Ovary (tissue), 9 donors: ENCODE results near the gene RBMS1. TPM values are rescaled to one million over a fixed set of nuclear protein-coding genes. Genes with fewer than 3 reads are reported as not detected.

Experiments
- DNase-seq, 5 donors: peaks; one replicate each; pipeline ENCODE4 v3.0.0-alpha.2; 2019 to 2020
- H3K27ac ChIP-seq, 2 donors: fragments of 200-600 bp; one replicate each; pipeline versions ENCODE4 v1.5.1 to v1.8.0; 2019 to 2022
- H3K27me3 ChIP-seq: fragments of 200-600 bp; one replicate; pipeline ENCODE4 v1.8.0; 2022
- H3K36me3 ChIP-seq: fragments of 200-600 bp; sonication (generic); one replicate; pipeline ENCODE4 v1.5.1; 2019
- H3K4me1 ChIP-seq: one replicate; pipeline ENCODE4 v1.8.1; 2013; ENCODE audit warnings: mild to moderate bottlenecking, moderate library complexity; ENCODE audit not compliant: insufficient read depth
- H3K4me3 ChIP-seq: fragments of 200-600 bp; sonication (generic); one replicate; pipeline ENCODE4 v1.5.1; 2017
- H3K9me3 ChIP-seq, 2 donors: fragments of 200-600 bp in 1 of 2; sonication (generic) in 1 of 2; one replicate each; pipeline versions ENCODE4 v1.5.1 to v1.8.1; 2013 to 2019; ENCODE audit warnings: mild to moderate bottlenecking in 1 of 2, moderate library complexity in 1 of 2
- EP300 ChIP-seq: sonication (generic); formaldehyde crosslinking; IDR thresholded peaks from one replicate; pipeline ENCODE4 v1.6.1; 2017; ENCODE audit warnings: antibody characterized with exemption
- POLR2A ChIP-seq: fragments of 450-650 bp; IDR thresholded peaks from one replicate; pipeline ENCODE4 v1.6.1; 2017; ENCODE audit warnings: antibody characterized with exemption, mild to moderate bottlenecking, moderate library complexity
- WGBS, 3 donors: extraction: QIAGEN DNeasy Blood & Tissue Kit in 1 of 3; methylation state at CpG; one replicate each; pipeline versions ENCODE4 v1.1.5 to v1.1.7; 2013 to 2017; 5-methylcytosine and 5-hydroxymethylcytosine counted together
- intact Hi-C, 4 donors: fragments of 100-400 bp; cut with DNase I; formaldehyde crosslinking; loops; one replicate each; pipeline versions ENCODE4 v1.11.0 to v1.15.1; 2022 to 2023
- polyA plus RNA-seq, 2 donors: library from polyadenylated mRNA; stranded (reverse); fragments of 200-250 nt in 1 of 2; fragments of 350-450 nt in 1 of 2; fragmentation: Illumina TruSeq in 1 of 2; extraction: RNeasy Lipid Tissue Mini Kit (QIAGEN cat#74804) in 1 of 2; gene quantifications; one replicate each; pipeline ENCODE4 v1.2.3, GENCODE V29; 2013 to 2014
- total RNA-seq, 7 donors: library from RNA; depleted of rRNA in 2 of 7; stranded (reverse); fragments of >200 nt in 2 of 7; fragmentation: NEBNext Ultra II Directional in 3 of 7; extraction: Animal tissue kit (Norgen Biotek cat#: 25700) in 3 of 7; gene quantifications; one replicate each; pipeline versions ENCODE4 v1.1.0 to v1.2.4, GENCODE V29; 2016 to 2023
- TF ChIP-seq, protein P1 (sequence below), 3 donors: fragments of 450-650 bp in 2 of 3; fragments of 200-600 bp in 1 of 3; IDR thresholded peaks; one replicate each; pipeline versions ENCODE4 v1.5.1 to v1.8.0; 2016 to 2022; ENCODE audit warnings: antibody characterized with exemption in 3 of 3, mild to moderate bottlenecking in 1 of 3
- donor health status: DM: no; HTN: no; CAD: no; lungs with moderate emphysema.
- donor health status: DM: no; HTN: no; CAD: no.
- donor health status: Bipolar disorder and iron deficiency.
- donor health status: DM: yes; HTN: yes; CAD: no.
- donor health status: DM: no; HTN: no; CAD: no.
- donor health status: DM: yes; HTN: yes; CAD: no.

The RBMS1 gene
- total and polyA plus RNA-seq, 9 donors, result 50.7 to 91.9 (median 73.8) TPM

DNA sequence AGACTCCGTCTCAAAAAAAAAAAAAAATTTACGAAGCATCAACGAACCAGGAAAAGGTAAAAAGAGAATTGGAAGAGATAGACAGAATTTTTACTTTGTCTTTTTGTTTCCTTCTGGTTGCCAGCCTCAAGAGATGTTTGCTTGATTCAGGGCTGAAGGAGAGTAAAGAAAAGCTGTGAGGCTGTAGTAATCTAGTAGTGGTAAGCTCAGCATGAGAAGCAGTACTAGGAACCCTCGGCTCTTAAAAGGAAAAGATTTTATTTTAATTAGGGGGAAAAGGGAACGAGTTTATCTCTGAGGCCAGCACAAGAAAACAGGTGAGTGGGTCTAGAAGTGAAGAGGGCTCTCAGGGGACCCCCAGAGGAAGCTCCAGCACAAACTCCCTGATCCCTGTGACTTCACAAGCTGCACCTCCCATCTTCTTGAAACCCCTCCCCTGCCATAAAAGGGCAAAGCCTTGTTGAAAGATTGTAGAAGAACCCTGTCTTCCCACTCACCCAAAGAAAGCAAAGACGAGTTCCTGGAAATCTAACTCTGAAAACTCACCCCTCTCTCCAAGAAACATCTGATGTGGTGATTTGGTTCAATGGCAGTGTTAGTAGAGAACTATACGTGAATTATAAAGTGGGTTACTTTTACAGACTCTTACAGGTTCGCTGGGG, 8.6 kb downstream of the RBMS1 start:
- 69 to 76% (median 72%) methylated on average over 8 of the region's 8 CpGs for whole genome bisulfite sequencing, 3 donors
- intact Hi-C loops, result no loop called here
- H3K4me3 ChIP-seq, result no peak overlapping the region
- no peaks in the 10 kb centered on the region for H3K36me3 ChIP-seq
- no peak overlapping the region for H3K27ac ChIP-seq
- TF ChIP-seq, protein P1, sequence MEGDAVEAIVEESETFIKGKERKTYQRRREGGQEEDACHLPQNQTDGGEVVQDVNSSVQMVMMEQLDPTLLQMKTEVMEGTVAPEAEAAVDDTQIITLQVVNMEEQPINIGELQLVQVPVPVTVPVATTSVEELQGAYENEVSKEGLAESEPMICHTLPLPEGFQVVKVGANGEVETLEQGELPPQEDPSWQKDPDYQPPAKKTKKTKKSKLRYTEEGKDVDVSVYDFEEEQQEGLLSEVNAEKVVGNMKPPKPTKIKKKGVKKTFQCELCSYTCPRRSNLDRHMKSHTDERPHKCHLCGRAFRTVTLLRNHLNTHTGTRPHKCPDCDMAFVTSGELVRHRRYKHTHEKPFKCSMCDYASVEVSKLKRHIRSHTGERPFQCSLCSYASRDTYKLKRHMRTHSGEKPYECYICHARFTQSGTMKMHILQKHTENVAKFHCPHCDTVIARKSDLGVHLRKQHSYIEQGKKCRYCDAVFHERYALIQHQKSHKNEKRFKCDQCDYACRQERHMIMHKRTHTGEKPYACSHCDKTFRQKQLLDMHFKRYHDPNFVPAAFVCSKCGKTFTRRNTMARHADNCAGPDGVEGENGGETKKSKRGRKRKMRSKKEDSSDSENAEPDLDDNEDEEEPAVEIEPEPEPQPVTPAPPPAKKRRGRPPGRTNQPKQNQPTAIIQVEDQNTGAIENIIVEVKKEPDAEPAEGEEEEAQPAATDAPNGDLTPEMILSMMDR (IDR thresholded peaks at IDR 0.05), result no peak
- TF ChIP-seq POLR2A (no peak), EP300 (no peak)
- H3K9me3 ChIP-seq, result no peaks in the 10 kb centered on the region
- DNase-seq, result no peak
- H3K4me1 ChIP-seq, result peaks cover 9% of the 10 kb centered on the region
- H3K27me3 ChIP-seq, result no peaks in the 10 kb centered on the region

DNA sequence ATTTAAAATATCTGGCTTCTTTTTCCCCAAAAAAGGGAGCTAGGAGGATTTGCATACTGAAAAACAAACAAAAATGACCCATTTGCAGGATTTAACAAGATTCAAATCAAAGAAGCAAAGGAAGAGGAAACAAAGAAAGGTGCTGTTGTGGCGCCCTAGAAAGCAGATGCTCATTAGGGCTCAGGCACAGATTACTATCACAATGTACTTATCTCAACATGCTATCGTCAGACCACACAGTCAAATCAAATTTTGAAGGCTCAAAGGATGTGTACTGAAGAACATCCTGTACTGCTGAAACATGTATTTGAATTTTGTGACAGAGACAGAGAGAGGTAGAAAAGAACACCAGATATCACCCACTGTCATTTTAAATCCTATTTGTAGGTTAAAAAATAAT, 10.9 kb downstream of the RBMS1 start:
- WGBS, 3 donors, result 75 to 85% (median 78%) methylated on average over 2 of the region's 2 CpGs
- TF ChIP-seq POLR2A (no peak), EP300 (no peak)
- TF ChIP-seq, protein P1 (IDR thresholded peaks at IDR 0.05), result no peak
- intact Hi-C loops, result no loop called here
- Histone ChIP-seq H3K4me1 (peaks cover 11% of the 10 kb centered on the region), H3K4me3 (no peak overlapping the region), H3K27me3 (no peaks in the 10 kb centered on the region), H3K36me3 (no peaks in the 10 kb centered on the region), H3K9me3 (no peaks in the 10 kb centered on the region), H3K27ac (no peak overlapping the region)
- DNase-seq, result no peak

DNA sequence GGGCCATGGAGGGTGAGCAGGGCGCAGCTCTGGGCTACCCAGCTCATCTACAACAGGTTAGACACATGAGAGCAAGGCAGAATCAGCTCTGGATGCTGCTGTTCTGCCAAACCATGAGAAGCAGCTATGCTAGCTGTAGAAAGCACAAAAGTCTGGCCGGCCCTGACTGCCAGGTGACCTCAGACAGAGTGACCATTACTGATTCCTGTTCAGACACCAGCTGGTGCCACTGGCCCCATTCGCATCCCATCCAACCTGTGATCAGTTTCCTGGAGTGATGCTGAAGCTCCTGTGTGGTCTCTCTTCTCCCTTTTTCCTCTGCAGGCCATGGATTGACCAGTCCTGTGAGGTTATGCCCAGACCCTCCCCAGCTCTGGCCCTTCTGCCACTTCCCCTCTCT, 14.3 kb downstream of the RBMS1 start:
- Histone ChIP-seq H3K4me1 (peaks cover 8% of the 10 kb centered on the region), H3K27ac (no peak overlapping the region), H3K9me3 (no peaks in the 10 kb centered on the region), H3K36me3 (no peaks in the 10 kb centered on the region), H3K27me3 (no peaks in the 10 kb centered on the region), H3K4me3 (no peak overlapping the region)
- intact Hi-C loops, result no loop called here
- DNase-seq, result no peak
- TF ChIP-seq EP300 (no peak), POLR2A (no peak)
- TF ChIP-seq, protein P1 (IDR thresholded peaks at IDR 0.05), result no peak
- WGBS, 3 donors, result 92 to 96% (median 95%) methylated on average over 3 of the region's 3 CpGs

DNA sequence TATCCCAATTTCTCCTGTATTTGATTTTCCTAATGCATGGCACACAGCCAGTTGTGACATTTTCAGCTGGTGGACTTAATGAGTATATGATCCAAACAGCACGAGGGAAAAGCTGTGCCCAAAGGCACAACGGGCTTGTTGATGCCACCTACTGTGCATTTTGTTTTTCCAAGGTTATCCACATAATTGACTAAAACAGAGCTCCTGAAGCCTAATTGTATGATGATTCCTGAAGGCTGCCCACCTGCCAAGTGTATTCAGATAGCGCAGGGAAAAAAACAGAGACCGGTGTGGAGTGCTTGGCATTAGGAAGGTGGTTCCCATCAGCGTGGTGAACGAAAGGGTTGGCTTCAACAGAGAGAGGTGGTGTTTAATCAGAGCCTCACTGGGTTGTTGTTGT, 14.9 kb downstream of the RBMS1 start:
- Histone ChIP-seq H3K9me3 (no peaks in the 10 kb centered on the region), H3K27me3 (no peaks in the 10 kb centered on the region), H3K36me3 (no peaks in the 10 kb centered on the region), H3K4me1 (peaks cover 8% of the 10 kb centered on the region), H3K4me3 (no peak overlapping the region), H3K27ac (no peak overlapping the region)
- 86 to 91% (median 88%) methylated on average over 6 of the region's 6 CpGs for WGBS, 3 donors
- no peak for DNase-seq
- intact Hi-C loops, result no loop called here
- TF ChIP-seq, protein P1 (IDR thresholded peaks at IDR 0.05), result no peak
- TF ChIP-seq POLR2A (no peak), EP300 (no peak)
